PC-3 (cell line): ENCODE data around the gene SCN8A. TPM values are rescaled to one million over a fixed set of nuclear protein-coding genes. Genes with fewer than 3 reads are reported as not detected.

Source experiments
- ATAC-seq: fragments of 200-7000 bp; cut with Tn5 transposase; 2 replicates; pipeline ENCODE4 v1.9.1; 2020; ENCODE audit warnings: mild to moderate bottlenecking, moderate library complexity
- BruUV-seq: library from RNA; stranded (reverse); fragments of 400-500 nt; replicated peaks from 2 replicates; lab custom pipeline; 2021; lab: Mats Ljungman, UMichigan
- CTCF ChIA-PET: fragments of 300-600 bp; sonication (Branson Sonifier 250); formaldehyde crosslinking; loops from one replicate; lab custom pipeline; 2022; ENCODE audit warnings: antibody characterized with exemption; lab: Charles Lee
- POLR2A ChIA-PET: fragments of 300-600 bp; sonication (Branson Sonifier 250); formaldehyde crosslinking; loops from one replicate; lab custom pipeline; 2022; ENCODE audit warnings: antibody characterized with exemption; ENCODE audit not compliant: unreplicated experiment; lab: Charles Lee
- DNase-seq: peaks from one replicate; pipeline ENCODE4 v3.0.0-alpha.2; 2015
- H2AFZ ChIP-seq: fragments of 300-600 bp; sonication (generic); 2 replicates; pipeline ENCODE4 v1.6.0; 2016; ENCODE audit warnings: antibody characterized with exemption, low read length
- H3F3A ChIP-seq: fragments of 300-600 bp; sonication (generic); one replicate; pipeline ENCODE4 v1.6.0; 2017; ENCODE audit warnings: antibody characterized with exemption, low read length, control low read depth, mild to moderate bottlenecking; ENCODE audit not compliant: unreplicated experiment
- H3K27ac ChIP-seq: fragments of 300-600 bp; sonication (generic); 2 replicates; pipeline ENCODE4 v1.5.1; 2016; ENCODE audit warnings: mild to moderate bottlenecking, low read length
- H3K27me3 ChIP-seq: fragments of 300-600 bp; sonication (generic); 2 replicates; pipeline ENCODE4 v1.6.1; 2016; ENCODE audit warnings: low read length, mixed read lengths
- H3K36me3 ChIP-seq: fragments of 300-600 bp; sonication (generic); 2 replicates; pipeline ENCODE4 v1.6.1; 2016; ENCODE audit warnings: low read depth, mixed run types, low read length, mixed read lengths
- H3K4me1 ChIP-seq: fragments of 300-600 bp; sonication (generic); 2 replicates; pipeline ENCODE4 v1.5.1; 2016; ENCODE audit warnings: low read length; ENCODE audit not compliant: insufficient read depth
- H3K4me2 ChIP-seq: fragments of 300-600 bp; sonication (generic); 2 replicates; pipeline ENCODE4 v1.6.0; 2016; ENCODE audit warnings: low read length
- H3K4me3 ChIP-seq: fragments of 300-600 bp; sonication (generic); 2 replicates; pipeline ENCODE4 v1.5.1; 2016; ENCODE audit warnings: mild to moderate bottlenecking, low read length, mixed read lengths
- H3K79me2 ChIP-seq: fragments of 300-600 bp; sonication (generic); 2 replicates; pipeline ENCODE4 v1.6.1; 2017; ENCODE audit warnings: low read length, mixed read lengths
- H3K9ac ChIP-seq: fragments of 300-600 bp; sonication (generic); 2 replicates; pipeline ENCODE4 v1.6.0; 2016; ENCODE audit warnings: mild to moderate bottlenecking, low read length
- H3K9me2 ChIP-seq: fragments of 300-600 bp; sonication (generic); replicated peaks from 2 replicates; pipeline ENCODE4 v1.6.1; 2016; ENCODE audit warnings: mixed run types, low read length, mixed read lengths
- H3K9me3 ChIP-seq: fragments of 300-600 bp; sonication (generic); 2 replicates; pipeline ENCODE4 v1.6.1; 2016; ENCODE audit warnings: low read length, mixed read lengths
- H4K20me1 ChIP-seq: fragments of 300-600 bp; sonication (generic); 2 replicates; pipeline ENCODE4 v1.6.1; 2016; ENCODE audit warnings: low read length, mixed read lengths
- CTCF ChIP-seq: fragments of 300-600 bp; sonication (generic); conservative IDR thresholded peaks from 2 replicates; pipeline ENCODE4 v1.5.1; 2017; ENCODE audit warnings: antibody characterized with exemption, low read depth, mild to moderate bottlenecking, low read length
- EZH2 ChIP-seq: fragments of 300-600 bp; sonication (generic); IDR thresholded peaks from one replicate; pipeline ENCODE4 v1.6.1; 2017; ENCODE audit warnings: antibody characterized with exemption, mild to moderate bottlenecking, low read length; ENCODE audit not compliant: unreplicated experiment
- EZH2phosphoT487 ChIP-seq: fragments of 300-600 bp; sonication (generic); IDR thresholded peaks from 2 replicates; pipeline ENCODE4 v1.6.1; 2018; ENCODE audit warnings: mild to moderate bottlenecking, antibody characterized with exemption, low read length, borderline replicate concordance
- intact Hi-C: fragments of 100-400 bp; cut with micrococcal nuclease; formaldehyde crosslinking; loops from 2 replicates; pipeline ENCODE4 v1.9.0; 2023
- total RNA-seq: library from RNA; depleted of rRNA; stranded (reverse); fragments of >200 nt; gene quantifications from 2 replicates; pipeline ENCODE4 v1.2.3, GENCODE V29; 2014

SCN8A gene
- total RNA-seq, 1 experiment from 2014 or later: 12.7 TPM

- no peaks in the 10 kb centered on the region for H3K9me2 ChIP-seq
- H3K9me3 ChIP-seq: no peaks in the 10 kb centered on the region
- H3K4me2 ChIP-seq: no peak overlapping the region
- no peak overlapping the region for H3K27ac ChIP-seq
- no peaks in the 10 kb centered on the region for H3K79me2 ChIP-seq
- no TSS peak for BruUV-seq
- intact Hi-C loops: no loop called here
- no peak overlapping the region for H3K9ac ChIP-seq
- ChIA-PET POLR2A (no interaction called here), CTCF (no interaction called here)
- DNase-seq (peak; percentile 30), ATAC-seq (no peak)
- no peaks in the 10 kb centered on the region for H4K20me1 ChIP-seq
- H3K4me1 ChIP-seq: no peaks in the 10 kb centered on the region
- no peaks in the 10 kb centered on the region for H3F3A ChIP-seq
- TF ChIP-seq CTCF (no peak), EZH2 (no peak), EZH2phosphoT487 (no peak)
- H3K27me3 ChIP-seq: no peaks in the 10 kb centered on the region
- H3K36me3 ChIP-seq: 0 out of 2 replicates have a peak, but pooled peaks cover 7% of the 10 kb centered on the region
- no peak overlapping the region for H3K4me3 ChIP-seq
- no peak overlapping the region for H2AFZ ChIP-seq
Measured at GRCh38 chr12:51798501-51798900, 207.5 kb downstream of the SCN8A start.

DNA sequence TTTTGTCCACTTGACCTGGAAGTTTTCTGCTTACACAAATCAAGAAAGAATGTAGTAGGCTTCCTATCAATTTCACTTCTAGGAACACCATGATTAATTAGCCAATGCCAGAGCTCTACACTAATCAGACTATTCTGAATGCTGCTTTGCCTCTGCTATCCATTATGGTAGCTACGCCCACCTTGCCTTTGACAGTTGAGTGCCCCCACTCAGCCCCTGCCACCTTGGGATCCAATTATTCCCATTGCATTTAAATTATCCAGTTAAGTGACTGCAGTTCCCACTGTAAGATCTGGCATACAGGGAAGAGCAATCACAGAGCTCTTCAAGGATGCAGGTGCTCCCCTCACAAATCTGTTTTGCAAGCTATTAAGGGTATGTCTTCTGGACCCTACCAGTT is 210.0 kb downstream of the SCN8A start:
- Histone ChIP-seq H3K27me3 (no peaks in the 10 kb centered on the region), H3K27ac (no peak overlapping the region), H3K79me2 (no peaks in the 10 kb centered on the region), H3K9ac (no peak overlapping the region), H3K9me2 (no peaks in the 10 kb centered on the region), H3K9me3 (no peaks in the 10 kb centered on the region), H3K36me3 (0 out of 2 replicates have a peak, but pooled peaks cover 7% of the 10 kb centered on the region), H4K20me1 (no peaks in the 10 kb centered on the region), H3F3A (no peaks in the 10 kb centered on the region), H3K4me1 (no peaks in the 10 kb centered on the region), H3K4me2 (no peak overlapping the region), H2AFZ (no peak overlapping the region), H3K4me3 (no peak overlapping the region)
- DNase-seq (no peak), ATAC-seq (no peak)
- BruUV-seq: no TSS peak
- ChIA-PET CTCF (no interaction called here), POLR2A (no interaction called here)
- TF ChIP-seq CTCF: no peak
- TF ChIP-seq EZH2: no peak
- TF ChIP-seq EZH2phosphoT487: no peak
- intact Hi-C loops: no loop called here

DNA sequence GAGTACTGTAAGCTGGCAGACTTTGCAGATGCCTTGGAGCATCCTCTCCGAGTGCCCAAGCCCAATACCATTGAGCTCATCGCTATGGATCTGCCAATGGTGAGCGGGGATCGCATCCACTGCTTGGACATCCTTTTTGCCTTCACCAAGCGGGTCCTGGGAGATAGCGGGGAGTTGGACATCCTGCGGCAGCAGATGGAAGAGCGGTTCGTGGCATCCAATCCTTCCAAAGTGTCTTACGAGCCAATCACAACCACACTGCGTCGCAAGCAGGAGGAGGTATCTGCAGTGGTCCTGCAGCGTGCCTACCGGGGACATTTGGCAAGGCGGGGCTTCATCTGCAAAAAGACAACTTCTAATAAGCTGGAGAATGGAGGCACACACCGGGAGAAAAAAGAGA is 215.9 kb downstream of the SCN8A start:
- Histone ChIP-seq H3K36me3 (0 out of 2 replicates have a peak, but pooled peaks cover 3% of the 10 kb centered on the region), H3K9ac (no peak overlapping the region), H3K9me3 (no peaks in the 10 kb centered on the region), H3K4me2 (no peak overlapping the region), H3K79me2 (no peaks in the 10 kb centered on the region), H3K27ac (no peak overlapping the region), H2AFZ (no peak overlapping the region), H3K4me1 (no peaks in the 10 kb centered on the region), H3K4me3 (no peak overlapping the region), H3F3A (no peaks in the 10 kb centered on the region), H4K20me1 (no peaks in the 10 kb centered on the region), H3K27me3 (no peaks in the 10 kb centered on the region), H3K9me2 (no peaks in the 10 kb centered on the region)
- CTCF ChIA-PET: no interaction called here
- DNase-seq (no peak), ATAC-seq (no peak)
- no TSS peak for BruUV-seq
- POLR2A ChIA-PET: no interaction called here
- intact Hi-C loops: no loop called here
- TF ChIP-seq CTCF (no peak), EZH2 (no peak), EZH2phosphoT487 (no peak)
